Stomach smooth muscle (tissue), 2 donors: ENCODE measurements around the gene YES1.
"Not testable (repeated sequence)": the region's sequence is repeated elsewhere in the genome, so short reads cannot be mapped to it uniquely, and the experiment has no call there.

Experiments
- H3K27ac ChIP-seq: one replicate; pipeline ENCODE4 v1.7.0; 2013; ENCODE audit warnings: mild to moderate bottlenecking, low read length, inconsistent platforms
- H3K27me3 ChIP-seq, 2 donors: one replicate each; pipeline ENCODE4 v1.7.0; 2013; ENCODE audit warnings: low read length in 2 of 2; ENCODE audit not compliant: insufficient read depth in 2 of 2, control insufficient read depth in 1 of 2
- H3K36me3 ChIP-seq, 2 donors: one replicate each; pipeline ENCODE4 v1.7.0; 2013; ENCODE audit warnings: low read length in 2 of 2; ENCODE audit not compliant: control insufficient read depth in 2 of 2, insufficient read depth in 2 of 2
- H3K4me1 ChIP-seq: one replicate; pipeline ENCODE4 v1.7.0; 2013; ENCODE audit warnings: low read length; ENCODE audit not compliant: control insufficient read depth, insufficient read depth
- H3K4me3 ChIP-seq, 2 donors: one replicate each; pipeline ENCODE4 v1.7.0; 2013; ENCODE audit warnings: low read length in 2 of 2
- H3K9ac ChIP-seq, 2 donors: one replicate each; pipeline ENCODE4 v1.7.0; 2013; ENCODE audit warnings: low read length in 2 of 2, mild to moderate bottlenecking in 1 of 2
- H3K9me3 ChIP-seq, 2 donors: one replicate each; pipeline ENCODE4 v1.7.0; 2013; ENCODE audit warnings: low read length in 2 of 2; ENCODE audit not compliant: control insufficient read depth in 2 of 2
- donor health status: healthy.
- donor health status: Pancreatic carcinoma.

The YES1 gene

GRCh38 chr18:682833-683232, 129.2 kb downstream of the YES1 start:
- H3K4me1 ChIP-seq, result peaks cover 9% of the 10 kb centered on the region
- no peak overlapping the region for H3K27ac ChIP-seq
- H3K36me3 ChIP-seq, result peaks cover 40% of the 10 kb centered on the region in 2 donors
- H3K9ac ChIP-seq, result no peak overlapping the region
- H3K4me3 ChIP-seq, result no peak overlapping the region
- no peaks in the 10 kb centered on the region for H3K27me3 ChIP-seq
- no peaks in the 10 kb centered on the region for H3K9me3 ChIP-seq

- H3K4me1 ChIP-seq, result peaks cover 13% of the 10 kb centered on the region
Measured at GRCh38 chr18:682416-682815, 129.6 kb downstream of the YES1 start.

GRCh38 chr18:681985-682384, 130.1 kb downstream of the YES1 start:
- peaks cover 33 to 35% of the 10 kb centered on the region in 2 donors for H3K36me3 ChIP-seq
- H3K4me1 ChIP-seq, result peaks cover 16% of the 10 kb centered on the region
- H3K27ac ChIP-seq, result no peak overlapping the region

More at GRCh38 chr18:682416-682815, 129.6 kb downstream of the YES1 start:
- H3K4me3 ChIP-seq, H3K27me3 ChIP-seq, H3K27ac ChIP-seq, H3K9me3 ChIP-seq, H3K9ac ChIP-seq: not testable (repeated sequence)
- peaks cover 38% of the 10 kb centered on the region in 2 donors for H3K36me3 ChIP-seq

GRCh38 chr18:680392-680791, 131.7 kb downstream of the YES1 start:
- H3K9ac ChIP-seq, result no peak overlapping the region
- no peaks in the 10 kb centered on the region for H3K27me3 ChIP-seq
- no peaks in the 10 kb centered on the region for H3K9me3 ChIP-seq
- H3K4me3 ChIP-seq, result no peak overlapping the region
- H3K4me1 ChIP-seq, result peaks cover 24% of the 10 kb centered on the region
- H3K36me3 ChIP-seq, result peaks cover 19 to 33% of the 10 kb centered on the region in 2 donors
- H3K27ac ChIP-seq, result no peak overlapping the region

More at GRCh38 chr18:681985-682384, 130.1 kb downstream of the YES1 start:
- Histone ChIP-seq H3K9me3 (no peaks in the 10 kb centered on the region), H3K4me3 (no peak overlapping the region), H3K27me3 (no peaks in the 10 kb centered on the region), H3K9ac (no peak overlapping the region)

- Histone ChIP-seq H3K9me3 (no peaks in the 10 kb centered on the region), H3K4me1 (peaks cover 32% of the 10 kb centered on the region), H3K9ac (no peak overlapping the region), H3K36me3 (peaks cover 16 to 34% of the 10 kb centered on the region in 2 donors), H3K27ac (peak overlapping the region; percentile 60), H3K27me3 (no peaks in the 10 kb centered on the region), H3K4me3 (no peak overlapping the region)
Measured at GRCh38 chr18:679516-679915, 132.5 kb downstream of the YES1 start.

- Histone ChIP-seq H3K27me3 (no peaks in the 10 kb centered on the region), H3K9me3 (no peaks in the 10 kb centered on the region), H3K4me1 (peaks cover 34% of the 10 kb centered on the region), H3K4me3 (no peak overlapping the region), H3K9ac (no peak overlapping the region), H3K36me3 (peaks cover 15 to 33% of the 10 kb centered on the region in 2 donors), H3K27ac (peak overlapping the region; percentile 60)
Measured at GRCh38 chr18:678482-679182, 133.4 kb downstream of the YES1 start.

- Histone ChIP-seq H3K27ac (peak overlapping the region; percentile 60), H3K9ac (no peak overlapping the region), H3K36me3 (peaks cover 12 to 28% of the 10 kb centered on the region in 2 donors), H3K9me3 (no peaks in the 10 kb centered on the region), H3K27me3 (no peaks in the 10 kb centered on the region), H3K4me1 (peaks cover 34% of the 10 kb centered on the region), H3K4me3 (peak overlapping the region; percentile 40 to 44)
Measured at GRCh38 chr18:677951-678381, 134.1 kb downstream of the YES1 start.

GRCh38 chr18:677145-677544, 134.9 kb downstream of the YES1 start:
- Histone ChIP-seq H3K27ac (peak overlapping the region; percentile 60), H3K36me3 (peaks cover 13 to 27% of the 10 kb centered on the region in 2 donors), H3K9me3 (no peaks in the 10 kb centered on the region), H3K4me3 (no peak overlapping the region), H3K4me1 (peaks cover 42% of the 10 kb centered on the region), H3K27me3 (no peaks in the 10 kb centered on the region), H3K9ac (no peak overlapping the region)

GRCh38 chr18:676736-677135, 135.3 kb downstream of the YES1 start:
- no peak overlapping the region for H3K4me3 ChIP-seq
- H3K9ac ChIP-seq, result no peak overlapping the region
- peaks cover 9 to 25% of the 10 kb centered on the region in 2 donors for H3K36me3 ChIP-seq
- H3K4me1 ChIP-seq, result peaks cover 42% of the 10 kb centered on the region
- no peak overlapping the region for H3K27ac ChIP-seq
- no peaks in the 10 kb centered on the region for H3K9me3 ChIP-seq
- no peaks in the 10 kb centered on the region for H3K27me3 ChIP-seq

GRCh38 chr18:676069-676468, 136.0 kb downstream of the YES1 start:
- Histone ChIP-seq H3K36me3 (peaks cover 8 to 19% of the 10 kb centered on the region in 2 donors), H3K4me1 (peaks cover 42% of the 10 kb centered on the region), H3K9me3 (no peaks in the 10 kb centered on the region), H3K27ac (peak overlapping the region; percentile 31), H3K4me3 (no peak overlapping the region), H3K9ac (no peak overlapping the region), H3K27me3 (no peaks in the 10 kb centered on the region)

- Histone ChIP-seq H3K9me3 (no peaks in the 10 kb centered on the region), H3K27me3 (no peaks in the 10 kb centered on the region), H3K4me3 (no peak overlapping the region), H3K36me3 (peaks cover 15 to 24% of the 10 kb centered on the region in 2 donors), H3K4me1 (peaks cover 42% of the 10 kb centered on the region), H3K27ac (peak overlapping the region; percentile 31), H3K9ac (no peak overlapping the region)
Measured at GRCh38 chr18:675307-675706, 136.7 kb downstream of the YES1 start.
